ES-I3 (cell line): ENCODE measurements around the gene ASCL5.
A peak's percentile ranks its signal among the peaks of the same experiment; 100 is the strongest.
"Not testable (repeated sequence)": the region's sequence is repeated elsewhere in the genome, so short reads cannot be mapped to it uniquely, and the experiment has no call there.

Experiments
- H3K36me3 ChIP-seq: 2 replicates; pipeline ENCODE4 v1.6.1; 2013; ENCODE audit warnings: mild to moderate bottlenecking, low read length, control low read depth, moderate library complexity; ENCODE audit not compliant: insufficient read depth
- H3K4me1 ChIP-seq: 2 replicates; pipeline ENCODE4 v1.6.1; 2013; ENCODE audit warnings: mild to moderate bottlenecking, control low read depth, low read length; ENCODE audit not compliant: insufficient read depth
- H3K9ac ChIP-seq: 2 replicates; pipeline ENCODE4 v1.6.1; 2013; ENCODE audit warnings: low read depth, mild to moderate bottlenecking, low read length, moderate library complexity
- H3K9me3 ChIP-seq: 2 replicates; pipeline ENCODE4 v1.6.1; 2013; ENCODE audit warnings: mild to moderate bottlenecking, low read length, moderate library complexity; ENCODE audit not compliant: control insufficient read depth, insufficient read depth

ASCL5 gene

DNA sequence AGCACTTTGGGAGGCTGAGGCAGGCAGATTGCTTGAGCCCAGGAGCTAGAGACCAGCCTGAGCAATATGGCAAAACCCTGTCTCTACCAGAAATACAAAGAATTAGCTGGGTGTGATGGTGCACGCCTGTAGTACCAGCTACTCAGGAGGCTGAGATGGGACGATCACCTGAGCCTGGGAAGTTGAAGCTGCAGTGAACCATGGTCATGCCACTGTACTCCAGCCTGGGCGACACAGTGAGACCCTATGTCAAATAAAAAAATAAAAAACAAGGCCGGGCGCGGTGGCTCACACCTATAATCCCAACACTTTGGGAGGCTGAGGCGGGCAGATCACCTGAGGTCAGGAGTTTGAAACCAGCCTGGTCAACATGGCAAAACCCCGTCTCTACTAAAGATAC, 36.1 kb upstream of the ASCL5 start:
- H3K9me3 ChIP-seq, H3K9ac ChIP-seq, H3K4me1 ChIP-seq, H3K36me3 ChIP-seq: not testable (repeated sequence)

DNA sequence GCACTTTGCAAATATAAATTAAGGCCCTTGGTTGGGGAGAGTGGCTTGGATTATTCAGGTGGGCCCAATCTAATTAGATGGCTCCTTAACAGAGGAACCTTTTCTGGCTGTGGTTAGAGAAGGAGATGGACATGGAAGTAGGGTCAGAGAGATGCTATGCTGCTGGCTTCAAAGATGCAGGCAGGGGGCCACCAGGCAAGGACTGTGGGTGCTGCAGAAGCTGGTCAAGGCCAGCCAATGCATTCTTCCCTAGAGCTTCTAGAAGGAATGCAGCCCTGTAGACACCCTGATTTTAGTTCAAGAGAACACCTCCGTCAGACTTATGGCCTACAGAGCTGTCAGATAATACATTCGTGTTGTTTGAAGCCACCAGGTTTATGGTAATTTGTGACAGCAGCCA, 31.0 kb upstream of the ASCL5 start:
- H3K4me1 ChIP-seq: peaks cover 5% of the 10 kb centered on the region
- no peaks in the 10 kb centered on the region for H3K9me3 ChIP-seq
- H3K9ac ChIP-seq: no peak overlapping the region
- H3K36me3 ChIP-seq: no peaks in the 10 kb centered on the region

DNA sequence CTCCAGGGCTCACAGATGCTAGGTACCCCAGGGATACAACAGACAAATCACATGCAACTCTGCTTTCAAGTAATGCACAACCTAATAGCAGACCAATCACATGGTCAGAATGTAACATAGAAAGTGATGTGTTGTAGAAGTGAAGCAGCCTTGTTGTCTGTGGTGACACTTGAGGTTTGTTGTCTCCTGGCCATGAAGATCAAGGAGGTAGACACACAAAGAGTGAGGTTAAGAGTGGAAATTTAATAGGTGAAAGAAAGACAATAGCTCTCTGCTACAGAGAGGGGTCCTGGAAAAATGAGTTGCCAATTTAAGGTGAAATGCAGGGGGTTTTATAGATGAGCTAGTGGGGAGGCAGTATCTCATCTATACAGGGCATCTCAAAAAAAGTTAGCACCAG, 29.8 kb upstream of the ASCL5 start:
- Histone ChIP-seq H3K4me1 (peaks cover 8% of the 10 kb centered on the region), H3K9me3 (no peaks in the 10 kb centered on the region), H3K9ac (no peak overlapping the region), H3K36me3 (peaks cover 6% of the 10 kb centered on the region; the same call in 1 of the 2 replicates)

DNA sequence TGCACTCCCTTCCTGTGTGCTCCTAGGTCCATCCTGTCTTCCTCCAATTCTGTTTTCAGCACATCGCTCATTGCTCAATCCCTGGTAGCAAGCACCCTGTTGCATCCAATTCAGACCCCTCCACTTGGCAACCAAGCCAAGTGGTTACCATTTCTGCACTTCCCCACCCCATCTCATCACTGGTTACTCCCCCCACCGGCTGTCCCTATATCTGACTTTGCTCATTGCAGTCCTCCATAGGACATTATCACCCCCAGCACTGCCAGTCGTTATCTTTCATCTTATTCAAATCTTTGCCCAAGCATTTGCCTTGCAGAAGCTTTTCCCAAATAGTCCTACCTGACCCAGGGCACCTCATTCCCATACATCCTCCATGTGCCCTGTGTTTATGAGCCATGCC, 29.4 kb upstream of the ASCL5 start:
- peaks cover 8% of the 10 kb centered on the region for H3K4me1 ChIP-seq
- H3K9me3 ChIP-seq: no peaks in the 10 kb centered on the region
- H3K9ac ChIP-seq: no peak overlapping the region
- H3K36me3 ChIP-seq: peaks cover 10% of the 10 kb centered on the region

DNA sequence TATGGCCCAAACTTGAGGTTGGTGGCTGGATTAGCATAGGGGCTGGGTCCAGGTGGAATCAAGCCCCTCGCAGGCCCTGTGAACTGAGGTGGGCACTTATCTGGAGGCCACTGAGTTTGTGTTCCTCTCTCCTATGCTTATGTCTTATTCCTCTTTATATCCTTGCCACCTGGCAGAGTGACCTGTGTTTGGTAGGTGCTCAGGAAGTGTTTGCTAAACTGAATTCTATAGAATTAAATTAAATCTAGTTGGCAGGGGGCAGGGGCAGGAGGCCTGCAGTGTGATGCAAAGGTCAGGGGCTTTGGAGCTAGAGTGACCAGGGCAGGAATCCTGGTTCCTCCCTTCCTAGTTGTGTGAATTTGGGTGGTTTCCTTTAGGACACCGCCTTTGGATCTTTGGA, 28.4 kb upstream of the ASCL5 start:
- H3K9ac ChIP-seq: no peak overlapping the region
- peaks cover 18% of the 10 kb centered on the region for H3K36me3 ChIP-seq
- no peaks in the 10 kb centered on the region for H3K9me3 ChIP-seq
- H3K4me1 ChIP-seq: peaks cover 8% of the 10 kb centered on the region

DNA sequence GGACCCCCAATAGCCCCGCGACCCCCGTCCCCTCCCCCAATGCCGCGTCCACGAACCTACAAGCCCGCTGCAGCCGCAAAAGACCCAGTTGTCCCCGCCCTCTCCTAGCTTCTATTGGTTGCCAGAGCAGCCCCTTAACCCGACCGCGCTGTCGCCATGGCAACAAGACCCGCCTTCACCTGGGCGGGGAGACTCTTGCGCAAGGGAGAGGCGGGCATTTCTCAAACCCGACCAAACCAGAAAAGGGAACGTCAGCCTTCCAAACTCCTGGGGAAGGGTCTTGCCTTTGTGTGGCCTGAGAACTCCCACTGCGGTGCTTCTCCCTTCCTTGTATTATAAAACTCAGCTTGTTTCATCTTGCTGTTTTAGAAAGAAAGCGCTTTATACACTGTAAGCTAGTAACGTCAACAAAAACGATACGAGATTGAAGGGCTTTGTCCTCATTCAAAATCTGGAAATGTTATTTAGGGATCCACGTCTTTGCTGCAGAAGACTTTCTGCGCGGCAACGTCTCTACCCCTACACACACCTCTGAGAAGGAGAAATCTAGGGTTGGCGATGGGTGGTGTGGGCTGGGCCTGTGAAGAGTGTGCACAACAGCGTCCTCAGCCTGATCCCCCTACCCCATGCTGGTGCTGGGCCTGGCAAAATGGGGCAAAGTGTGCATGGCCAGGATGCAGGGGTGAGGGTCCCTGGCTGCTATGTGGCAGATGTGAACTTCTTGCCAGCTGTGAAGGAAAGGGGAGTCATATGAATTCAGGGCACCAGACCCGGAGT, 27.6 kb upstream of the ASCL5 start, which contains the start of gene TMEM9:
Gene TMEM9 (minus strand): TSS at position 86 of the 777 bp plus-strand sequence. CDS start 551 bp downstream, outside the sequence.
- Histone ChIP-seq H3K9ac (peak within 1 kb of the TSS; percentile 93), H3K36me3 (peaks cover 23% of the 10 kb centered on the region), H3K4me1 (peaks cover 8% of the 10 kb centered on the region), H3K9me3 (no peaks in the 10 kb centered on the region)

DNA sequence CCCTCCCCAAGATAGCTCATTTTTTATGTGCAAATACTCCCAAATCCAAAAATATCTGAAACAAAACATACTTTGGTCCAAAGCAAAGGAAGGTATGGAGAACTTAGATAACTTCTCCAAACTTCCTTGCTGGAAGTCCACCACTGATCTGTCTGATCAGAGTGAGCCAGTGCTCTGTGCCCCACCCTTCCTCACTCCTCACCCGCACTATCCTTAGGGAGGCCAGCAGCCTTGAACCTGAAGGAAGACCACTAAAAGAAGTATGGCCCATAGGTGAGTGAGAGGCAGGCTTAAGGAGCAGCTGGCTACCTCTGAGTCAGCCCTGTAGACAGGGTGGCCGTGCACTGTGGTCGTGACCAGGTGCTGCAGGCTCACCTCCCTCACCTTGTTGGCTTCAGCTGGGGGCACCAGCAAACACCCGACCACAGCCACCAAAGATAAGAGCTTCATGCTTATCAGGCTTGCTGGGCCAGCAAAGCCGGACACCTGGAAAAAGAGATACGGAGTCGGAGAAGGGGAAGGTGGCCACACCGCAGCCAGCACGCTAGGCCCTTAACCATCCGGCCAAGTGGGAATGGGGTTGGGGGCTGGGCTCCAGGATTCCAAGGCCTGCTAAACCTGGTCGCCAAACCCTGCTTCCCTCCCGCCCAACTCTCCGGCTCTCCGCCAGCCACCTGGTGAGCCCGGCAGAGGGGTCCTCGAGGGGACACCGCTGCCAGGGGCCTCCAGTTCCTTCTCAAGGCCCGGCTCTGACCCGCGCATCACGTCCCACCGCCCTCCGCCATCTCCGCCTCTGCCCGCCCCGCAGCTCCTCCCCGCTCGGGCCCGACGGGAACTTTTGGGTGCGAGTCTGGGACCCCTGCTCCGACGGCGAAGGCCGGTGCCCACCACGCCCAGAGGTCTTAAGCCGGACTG, 26.7 kb upstream of the ASCL5 start:
- Histone ChIP-seq H3K9me3 (no peaks in the 10 kb centered on the region), H3K9ac (peak overlapping the region; percentile 93), H3K4me1 (peaks cover 8% of the 10 kb centered on the region), H3K36me3 (peaks cover 24% of the 10 kb centered on the region)

DNA sequence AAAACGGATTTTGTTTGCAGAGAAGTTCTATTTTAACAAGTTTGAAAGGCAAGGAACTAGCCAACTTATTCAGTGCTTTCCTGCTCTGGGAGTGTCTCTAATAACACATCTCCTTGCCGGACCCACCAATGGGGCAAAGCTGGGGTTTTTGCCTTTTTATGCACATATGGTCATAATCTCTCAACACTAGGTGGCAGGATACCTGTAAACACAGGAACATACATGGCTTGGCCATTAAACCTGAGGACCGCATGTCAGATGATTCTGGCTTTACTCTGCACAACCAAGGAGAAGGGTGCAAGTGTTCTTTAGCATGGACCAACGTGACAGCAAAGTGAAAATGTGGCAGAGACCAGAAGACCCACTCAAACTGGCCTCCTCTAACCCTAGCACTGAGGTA, 22.4 kb upstream of the ASCL5 start:
- H3K4me1 ChIP-seq: peaks cover 8% of the 10 kb centered on the region
- peaks cover 48% of the 10 kb centered on the region for H3K36me3 ChIP-seq
- no peaks in the 10 kb centered on the region for H3K9me3 ChIP-seq
- no peak overlapping the region for H3K9ac ChIP-seq

DNA sequence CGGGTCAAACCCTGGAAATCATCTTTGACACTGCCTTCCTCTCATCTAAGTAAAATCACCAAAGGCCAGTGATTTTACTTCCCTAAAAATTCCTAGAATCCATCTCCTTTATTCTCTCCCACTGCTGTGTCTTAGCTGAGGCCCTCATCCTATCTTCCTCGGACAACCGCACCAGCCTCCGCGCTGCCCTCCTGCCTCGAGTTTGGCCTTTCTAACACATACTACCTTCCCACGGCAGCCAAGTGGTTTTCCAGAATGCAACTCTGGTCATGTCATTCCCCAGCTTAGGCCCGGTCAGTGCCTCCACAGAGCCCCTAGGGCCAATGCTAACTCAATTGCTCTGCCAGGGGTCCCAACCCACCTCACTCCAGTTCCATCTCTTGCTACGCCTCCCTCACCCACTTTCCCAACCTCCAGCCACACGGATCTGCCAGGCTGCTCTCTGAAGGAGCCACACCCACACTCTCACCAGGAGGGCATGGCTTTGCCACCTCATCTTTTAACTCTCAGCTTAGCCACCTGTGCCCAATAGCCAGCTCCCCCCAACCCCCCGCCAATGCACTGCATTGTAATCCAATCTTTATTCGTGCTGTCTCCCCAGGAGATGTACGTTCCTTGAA, 20.5 kb upstream of the ASCL5 start:
- no peaks in the 10 kb centered on the region for H3K9me3 ChIP-seq
- H3K4me1 ChIP-seq: no peaks in the 10 kb centered on the region
- H3K36me3 ChIP-seq: peaks cover 60% of the 10 kb centered on the region
- H3K9ac ChIP-seq: no peak overlapping the region

DNA sequence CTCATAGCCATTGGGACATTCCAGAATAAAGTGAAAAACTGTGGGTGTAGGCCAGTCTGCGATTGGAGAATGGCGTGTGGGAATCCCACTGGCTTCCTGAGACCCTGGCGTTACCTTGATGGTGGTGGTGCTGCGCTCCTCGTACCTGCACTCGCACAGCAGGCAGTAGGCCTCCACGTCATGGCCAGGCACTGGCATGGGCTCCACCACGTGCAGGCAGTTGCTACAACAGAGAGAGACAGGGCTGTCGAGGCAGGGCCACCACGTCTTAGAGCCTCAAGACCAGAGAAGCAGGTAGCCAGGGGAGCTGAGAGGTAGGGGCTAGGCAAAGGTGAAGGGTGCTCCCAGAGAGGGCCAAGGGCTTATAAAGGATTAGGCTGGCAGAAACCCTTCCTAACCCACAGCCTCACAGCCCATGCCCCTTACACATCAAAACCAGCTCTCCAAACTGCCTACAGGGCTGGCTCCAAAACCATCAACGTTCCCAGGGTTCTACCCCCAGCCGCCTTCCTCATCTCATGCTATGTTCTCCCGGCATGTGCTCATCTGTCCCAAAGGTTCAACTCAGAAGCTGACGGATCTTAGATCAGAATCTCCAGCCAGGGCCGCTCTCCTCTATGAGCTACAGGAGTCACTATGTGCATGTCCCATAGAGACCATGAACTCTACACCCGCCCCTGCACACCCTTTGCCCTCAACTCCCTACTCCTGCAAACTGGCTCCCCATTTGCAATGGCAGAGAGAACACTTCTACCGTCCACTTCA, 19.8 kb upstream of the ASCL5 start:
- no peak overlapping the region for H3K9ac ChIP-seq
- H3K36me3 ChIP-seq: peaks cover 59% of the 10 kb centered on the region
- no peaks in the 10 kb centered on the region for H3K4me1 ChIP-seq
- H3K9me3 ChIP-seq: no peaks in the 10 kb centered on the region

DNA sequence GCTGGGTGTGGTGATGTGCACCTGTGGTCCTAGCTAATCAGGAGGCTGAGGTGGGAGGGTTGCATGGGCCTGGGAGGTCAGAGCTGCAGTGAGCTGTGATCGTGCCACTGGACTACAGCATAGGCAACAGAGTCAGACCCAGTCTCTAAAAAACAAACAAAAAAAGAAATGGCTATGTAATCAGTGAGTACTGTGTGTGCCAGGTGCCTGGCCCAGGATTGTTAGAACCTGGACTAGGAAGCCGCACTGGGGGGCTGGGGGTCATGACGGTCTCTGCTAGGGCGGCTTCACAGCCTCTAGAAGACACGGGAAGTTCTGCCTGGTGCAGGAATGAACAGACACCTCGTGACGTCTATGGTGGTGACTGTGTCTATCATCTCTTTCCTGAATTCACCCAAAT, 18.8 kb upstream of the ASCL5 start:
- Histone ChIP-seq H3K9ac (no peak overlapping the region), H3K9me3 (no peaks in the 10 kb centered on the region), H3K36me3 (peaks cover 51% of the 10 kb centered on the region)

DNA sequence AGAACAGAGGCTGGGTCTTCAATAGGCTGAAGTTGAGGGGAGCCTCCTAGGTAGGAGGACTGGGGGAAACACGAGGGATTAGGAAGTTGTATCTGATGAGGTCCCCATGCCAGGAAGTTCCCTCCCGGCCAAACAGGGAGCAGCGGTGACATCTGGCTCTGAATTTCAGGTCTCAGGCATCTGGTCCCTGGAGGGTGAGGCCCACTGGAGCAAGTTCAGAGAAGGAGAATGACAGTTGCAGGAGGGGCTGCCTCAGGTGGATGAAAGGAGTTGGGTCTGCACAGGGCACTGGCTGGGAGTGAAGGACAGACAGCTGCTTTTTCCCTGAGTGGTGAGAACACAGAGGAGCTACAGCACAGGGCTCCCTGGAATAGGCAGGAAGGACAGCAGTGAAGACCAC, 18.1 kb upstream of the ASCL5 start:
- H3K36me3 ChIP-seq: peaks cover 45% of the 10 kb centered on the region
- H3K4me1 ChIP-seq: no peaks in the 10 kb centered on the region
- H3K9me3 ChIP-seq: no peaks in the 10 kb centered on the region
- H3K9ac ChIP-seq: no peak overlapping the region

More for the DNA sequence above, 18.8 kb upstream of the ASCL5 start:
- H3K4me1 ChIP-seq: no peaks in the 10 kb centered on the region

DNA sequence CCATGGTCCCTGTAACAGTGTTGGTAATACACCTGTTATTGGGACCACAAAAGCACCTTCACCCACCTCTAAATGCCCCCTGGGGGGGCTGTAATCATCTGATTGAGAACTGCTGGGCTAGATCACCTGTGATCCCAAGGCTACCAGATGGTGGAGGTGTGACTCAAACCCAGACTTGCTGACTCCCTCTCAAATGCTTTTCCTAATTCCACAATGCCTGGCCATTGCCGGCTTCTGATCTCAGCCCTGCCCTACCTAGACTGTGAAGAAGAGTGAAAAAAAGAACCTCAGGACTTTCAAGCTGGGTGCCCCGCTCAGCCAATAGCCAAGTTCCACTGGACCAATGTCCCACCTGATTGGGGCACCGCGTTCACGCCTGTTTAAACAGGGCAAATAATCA, 17.7 kb upstream of the ASCL5 start:
- Histone ChIP-seq H3K36me3 (peaks cover 42% of the 10 kb centered on the region), H3K9me3 (no peaks in the 10 kb centered on the region), H3K4me1 (no peaks in the 10 kb centered on the region), H3K9ac (no peak overlapping the region)
